HCT116 (cell line): Measurements from ENCODE around the gene ZFP92. TPM values are rescaled to one million over a fixed set of nuclear protein-coding genes. Genes with fewer than 3 reads are reported as not detected.

Source experiments
- ATAC-seq: fragments of 200-7000 bp; cut with Tn5 transposase; 2 replicates; pipeline ENCODE4 v1.9.1; 2020; ENCODE audit warnings: mild to moderate bottlenecking, moderate library complexity
- BruUV-seq: library from RNA; stranded (reverse); fragments of 400-500 nt; replicated peaks from 2 replicates; lab custom pipeline; 2021; lab: Mats Ljungman, UMichigan
- CTCF ChIA-PET: fragments of 300-600 bp; sonication (Branson Sonifier 250); formaldehyde crosslinking; loops from one replicate; lab custom pipeline; 2021; ENCODE audit warnings: antibody characterized with exemption; lab: Charles Lee
- POLR2A ChIA-PET: fragments of 300-600, 350-600 bp; sonication (Branson Sonifier 250); formaldehyde crosslinking; loops from one replicate; lab custom pipeline; 2021; ENCODE audit warnings: antibody characterized with exemption; lab: Charles Lee
- RAD21 ChIA-PET, 2 experiments: fragments of 300-600 bp; sonication (Branson Sonifier 250); formaldehyde crosslinking; loops; one replicate each; lab custom pipeline; 2023; ENCODE audit warnings: low total read pairs in 2 of 2; ENCODE audit not compliant: uncharacterized antibody in 2 of 2, unreplicated experiment in 2 of 2, low non-redundant PET in 1 of 2; lab: Charles Lee
- DNase-seq: peaks from one replicate; pipeline ENCODE4 v3.0.0-alpha.2; 2010; ENCODE audit warnings: low read depth, low spot score
- H2AFZ ChIP-seq: fragments of 200-600 bp; shearing (Covaris generic), sonication (generic); 2 replicates; pipeline ENCODE4 v1.6.1; 2017; ENCODE audit warnings: low read depth, mixed run types, mixed read lengths, antibody characterized with exemption, low read length; ENCODE audit not compliant: poor library complexity, severe bottlenecking
- H3K27ac ChIP-seq: 2 replicates; pipeline ENCODE4 v1.5.1; 2012; ENCODE audit warnings: low read depth, low read length
- H3K27me3 ChIP-seq: fragments of 200-600 bp; sonication (generic); 2 replicates; pipeline ENCODE4 v1.6.1; 2016; ENCODE audit warnings: mixed run types, low read length, mixed read lengths; ENCODE audit not compliant: insufficient read depth
- H3K36me3 ChIP-seq, 2 experiments: fragments of 200-500 bp in 1 of 2; fragments of 200-600 bp in 1 of 2; sonication (Bioruptor generic) in 1 of 2; sonication (generic) in 1 of 2; 2 replicates each; pipeline versions ENCODE4 v1.5.1 to v1.6.1; 2014 to 2016; ENCODE audit warnings: low read length in 2 of 2, inconsistent platforms in 1 of 2, mixed read lengths in 1 of 2, mixed run types in 1 of 2; ENCODE audit not compliant: insufficient read depth in 2 of 2, control insufficient read depth in 1 of 2
- H3K4me1 ChIP-seq, 2 experiments: fragments of 200-600 bp in 1 of 2; sonication (generic) in 1 of 2; 2 replicates each; pipeline versions ENCODE4 v1.5.1 to v1.6.1; 2012 to 2017; ENCODE audit warnings: low read length in 2 of 2, inconsistent platforms in 1 of 2, mild to moderate bottlenecking in 1 of 2, mixed read lengths in 1 of 2, mixed run types in 1 of 2, moderate library complexity in 1 of 2; ENCODE audit not compliant: insufficient read depth in 2 of 2, control insufficient read depth in 1 of 2
- H3K4me2 ChIP-seq: fragments of 200-600 bp; sonication (generic); 2 replicates; pipeline ENCODE4 v1.6.1; 2017; ENCODE audit warnings: mixed run types, low read length, mixed read lengths
- H3K4me3 ChIP-seq, 2 experiments: fragments of 200-600 bp in 1 of 2; sonication (generic) in 1 of 2; replicated peaks in 1 of 2; 2 replicates each; pipeline ENCODE4 v1.5.1; 2011 to 2016; ENCODE audit warnings: low read length in 2 of 2, control low read depth in 1 of 2, low read depth in 1 of 2, mild to moderate bottlenecking in 1 of 2, mixed read lengths in 1 of 2, mixed run types in 1 of 2
- H3K79me2 ChIP-seq: fragments of 200-600 bp; sonication (generic); 2 replicates; pipeline ENCODE4 v1.6.1; 2017; ENCODE audit warnings: mild to moderate bottlenecking, mixed run types, low read length, moderate library complexity, mixed read lengths; ENCODE audit not compliant: insufficient read depth
- H3K9ac ChIP-seq: fragments of 200-600 bp; sonication (generic); 2 replicates; pipeline ENCODE4 v1.6.1; 2016; ENCODE audit warnings: low read length, mixed read lengths
- H3K9me2 ChIP-seq: fragments of 200-600 bp; sonication (generic), shearing (Covaris generic); 2 replicates; pipeline ENCODE4 v1.6.1; 2017; ENCODE audit warnings: mixed run types, mild to moderate bottlenecking, moderate library complexity; ENCODE audit not compliant: insufficient read depth
- H3K9me3 ChIP-seq, 2 experiments: fragments of 200-500 bp in 1 of 2; fragments of 200-600 bp in 1 of 2; sonication (Bioruptor generic) in 1 of 2; sonication (generic) in 1 of 2; 2 replicates each; pipeline ENCODE4 v1.6.1; 2014 to 2017; ENCODE audit warnings: low read length in 2 of 2, mixed read lengths in 2 of 2, inconsistent platforms in 1 of 2, low read depth in 1 of 2, mild to moderate bottlenecking in 1 of 2, mixed run types in 1 of 2, moderate library complexity in 1 of 2; ENCODE audit not compliant: control insufficient read depth in 1 of 2, insufficient read depth in 1 of 2
- H4K20me1 ChIP-seq: fragments of 200-600 bp; sonication (generic), shearing (Covaris generic); 2 replicates; pipeline ENCODE4 v1.6.1; 2017; ENCODE audit warnings: mixed run types, mild to moderate bottlenecking, moderate library complexity; ENCODE audit not compliant: insufficient read depth
- CBX3 ChIP-seq: IDR thresholded peaks from 2 replicates; pipeline ENCODE4 v1.6.1; 2012; ENCODE audit warnings: low read depth
- CEBPB ChIP-seq: IDR thresholded peaks from 2 replicates; pipeline ENCODE4 v1.6.1; 2012; ENCODE audit warnings: low read depth
- EGR1 ChIP-seq: IDR thresholded peaks from 2 replicates; pipeline ENCODE4 v1.6.1; 2012; ENCODE audit warnings: low read depth
- ELF1 ChIP-seq: IDR thresholded peaks from 2 replicates; pipeline ENCODE4 v1.6.1; 2012; ENCODE audit warnings: low read depth, borderline replicate concordance
- EZH2 ChIP-seq: fragments of 200-600 bp; sonication (generic); IDR thresholded peaks from 2 replicates; pipeline ENCODE4 v1.6.1; 2017; ENCODE audit warnings: antibody characterized with exemption, mixed run types
- JUND ChIP-seq: IDR thresholded peaks from 2 replicates; pipeline ENCODE4 v1.6.1; 2012
- POLR2A ChIP-seq: IDR thresholded peaks from 2 replicates; pipeline ENCODE4 v1.7.0; 2011; ENCODE audit warnings: borderline replicate concordance; ENCODE audit not compliant: insufficient read depth, insufficient read length; ENCODE audit errors: extremely low read depth
- RAD21 ChIP-seq: IDR thresholded peaks from 2 replicates; pipeline ENCODE4 v1.6.1; 2012; ENCODE audit warnings: low read depth, mild to moderate bottlenecking
- SP1 ChIP-seq: IDR thresholded peaks from 2 replicates; pipeline ENCODE4 v1.6.1; 2012; ENCODE audit warnings: low read depth
- TCF7L2 ChIP-seq: IDR thresholded peaks from 2 replicates; pipeline ENCODE4 v1.7.0; 2011; ENCODE audit warnings: borderline replicate concordance, inconsistent platforms; ENCODE audit not compliant: insufficient read depth, insufficient read length; ENCODE audit errors: extremely low read depth
- YY1 ChIP-seq: IDR thresholded peaks from 2 replicates; pipeline ENCODE4 v1.6.1; 2011; ENCODE audit warnings: low read length, low read depth, moderate library complexity, mild to moderate bottlenecking; ENCODE audit not compliant: insufficient replicate concordance; ENCODE audit errors: extremely low read depth
- ZFX ChIP-seq: fragments of 450-650 bp; IDR thresholded peaks from 2 replicates; pipeline ENCODE4 v1.6.1; 2017
- ZNF274 ChIP-seq: fragments of 200-500 bp; sonication (Bioruptor generic); IDR thresholded peaks from 2 replicates; pipeline ENCODE4 v1.6.1; 2014; ENCODE audit warnings: mild to moderate bottlenecking, low read depth, low read length, inconsistent platforms
- intact Hi-C: fragments of 100-400 bp; cut with micrococcal nuclease; formaldehyde crosslinking; loops from 2 replicates; pipeline ENCODE4 v1.10.0; 2022
- total RNA-seq: library from RNA; stranded (reverse); gene quantifications from one replicate; pipeline ENCODE4 v1.2.1, GENCODE V29; 2021; ENCODE audit not compliant: unreplicated experiment
- TF ChIP-seq, protein P1 (sequence below), 3 experiments: fragments of 200-600 bp in 1 of 3; sonication (generic) in 1 of 3; IDR thresholded peaks in 2 of 3; conservative IDR thresholded peaks in 1 of 3; 2 replicates each; pipeline ENCODE4 v1.5.1; 2012 to 2017; ENCODE audit warnings: low read depth in 2 of 3, low read length in 2 of 3, antibody characterized with exemption in 1 of 3, borderline replicate concordance in 1 of 3, control low read depth in 1 of 3, mild to moderate bottlenecking in 1 of 3, mixed read lengths in 1 of 3, mixed run types in 1 of 3, moderate library complexity in 1 of 3; ENCODE audit not compliant: insufficient read depth in 1 of 3
- TF ChIP-seq, protein P2 (sequence below): IDR thresholded peaks from 2 replicates; pipeline ENCODE4 v1.6.1; 2011; ENCODE audit warnings: mild to moderate bottlenecking, low read length, moderate library complexity; ENCODE audit not compliant: insufficient replicate concordance; ENCODE audit errors: extremely low read depth
- TF ChIP-seq, protein P3 (sequence below): IDR thresholded peaks from 2 replicates; pipeline ENCODE4 v1.6.1; 2012

ZFP92 gene
- total RNA-seq, 1 experiment from 2014 or later = not detected

DNA sequence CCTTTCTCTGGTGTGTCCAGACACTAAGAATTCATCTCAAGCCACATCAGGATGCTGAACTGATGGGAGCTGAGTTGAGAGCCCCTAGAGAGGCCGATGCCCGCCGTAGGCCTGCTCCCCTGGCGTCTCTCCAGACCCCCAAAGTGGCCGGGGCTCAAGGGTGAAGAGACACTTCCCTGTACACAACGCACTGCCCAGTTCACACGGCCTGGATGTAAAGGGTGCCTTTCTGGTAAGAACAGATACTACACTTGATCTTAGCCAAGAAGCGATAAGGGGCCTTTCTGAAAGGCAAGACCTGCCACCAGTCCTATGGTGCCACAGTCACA, 39.6 kb downstream of the ZFP92 start:
- Histone ChIP-seq H4K20me1 (no peaks in the 10 kb centered on the region), H3K4me2 (no peak overlapping the region), H3K79me2 (no peaks in the 10 kb centered on the region), H3K36me3 (no peaks in the 10 kb centered on the region), H3K27ac (no peak overlapping the region), H3K9me3 (no peaks in the 10 kb centered on the region), H3K4me3 (no peak overlapping the region), H3K4me1 (no peaks in the 10 kb centered on the region), H3K9ac (no peak overlapping the region), H3K27me3 (no peaks in the 10 kb centered on the region), H2AFZ (no peak overlapping the region), H3K9me2 (no peaks in the 10 kb centered on the region)
- ATAC-seq = no peak
- no peak for TF ChIP-seq JUND
- CTCF ChIA-PET = no interaction called here
- RAD21 ChIA-PET = no interaction called here
- no TSS peak for BruUV-seq
- POLR2A ChIA-PET = no interaction called here
- intact Hi-C loops = no loop called here
- no peak for DNase-seq

DNA sequence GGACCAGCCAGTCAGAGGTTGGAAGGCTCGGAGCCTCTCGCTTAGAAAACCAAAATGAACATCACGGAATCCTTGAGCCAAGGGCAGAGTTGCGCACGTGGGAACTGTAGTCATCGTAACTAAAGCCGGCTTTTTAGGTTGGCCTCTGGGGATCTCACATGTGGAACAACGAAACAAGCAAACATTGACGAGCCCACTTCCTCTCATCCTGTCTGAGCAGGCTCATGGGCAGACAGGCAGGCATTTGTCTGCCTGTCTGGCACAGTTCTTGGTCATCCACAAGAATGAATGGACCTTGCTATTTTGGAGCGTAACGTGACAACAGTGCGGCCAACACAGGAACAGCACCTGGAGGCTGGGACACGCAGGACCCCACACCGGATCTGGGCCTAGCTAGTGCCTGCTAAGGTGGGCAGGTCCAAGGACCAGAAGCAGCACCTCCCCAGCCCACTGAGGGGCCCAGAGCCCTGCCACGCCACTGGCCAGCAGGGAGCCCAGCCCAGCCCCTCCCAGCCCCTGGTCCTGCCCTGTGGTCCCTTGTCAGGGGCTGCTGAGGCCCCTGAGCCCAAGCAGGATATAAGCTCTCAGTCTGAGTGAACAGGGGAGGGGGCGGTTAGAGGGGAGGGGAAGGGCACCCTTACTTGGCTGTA, 43.8 kb downstream of the ZFP92 start:
- RAD21 ChIA-PET = no interaction called here
- no peaks in the 10 kb centered on the region for H3K9me3 ChIP-seq
- H3K4me3 ChIP-seq = no peak overlapping the region
- DNase-seq (no peak), ATAC-seq (no peak)
- H3K79me2 ChIP-seq = no peaks in the 10 kb centered on the region
- no peaks in the 10 kb centered on the region for H3K9me2 ChIP-seq
- no TSS peak for BruUV-seq
- CTCF ChIA-PET = no interaction called here
- no peak overlapping the region for H3K27ac ChIP-seq
- POLR2A ChIA-PET = no interaction called here
- H2AFZ ChIP-seq = no peak overlapping the region
- no peaks in the 10 kb centered on the region for H4K20me1 ChIP-seq
- H3K4me2 ChIP-seq = no peak overlapping the region
- no peaks in the 10 kb centered on the region for H3K4me1 ChIP-seq
- intact Hi-C loops = no loop called here
- no peak for TF ChIP-seq POLR2A
- TF ChIP-seq ZNF274 = no peak
- no peak for TF ChIP-seq RAD21
- TF ChIP-seq, protein P1, sequence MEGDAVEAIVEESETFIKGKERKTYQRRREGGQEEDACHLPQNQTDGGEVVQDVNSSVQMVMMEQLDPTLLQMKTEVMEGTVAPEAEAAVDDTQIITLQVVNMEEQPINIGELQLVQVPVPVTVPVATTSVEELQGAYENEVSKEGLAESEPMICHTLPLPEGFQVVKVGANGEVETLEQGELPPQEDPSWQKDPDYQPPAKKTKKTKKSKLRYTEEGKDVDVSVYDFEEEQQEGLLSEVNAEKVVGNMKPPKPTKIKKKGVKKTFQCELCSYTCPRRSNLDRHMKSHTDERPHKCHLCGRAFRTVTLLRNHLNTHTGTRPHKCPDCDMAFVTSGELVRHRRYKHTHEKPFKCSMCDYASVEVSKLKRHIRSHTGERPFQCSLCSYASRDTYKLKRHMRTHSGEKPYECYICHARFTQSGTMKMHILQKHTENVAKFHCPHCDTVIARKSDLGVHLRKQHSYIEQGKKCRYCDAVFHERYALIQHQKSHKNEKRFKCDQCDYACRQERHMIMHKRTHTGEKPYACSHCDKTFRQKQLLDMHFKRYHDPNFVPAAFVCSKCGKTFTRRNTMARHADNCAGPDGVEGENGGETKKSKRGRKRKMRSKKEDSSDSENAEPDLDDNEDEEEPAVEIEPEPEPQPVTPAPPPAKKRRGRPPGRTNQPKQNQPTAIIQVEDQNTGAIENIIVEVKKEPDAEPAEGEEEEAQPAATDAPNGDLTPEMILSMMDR (IDR thresholded peaks at IDR 0.05 in 2 of 3, conservative IDR thresholded peaks at IDR 0.05 in 1 of 3; ENCODE audit: borderline replicate concordance in 1 of 3, insufficient read depth in 1 of 3, low read depth in 2 of 3, low read length in 2 of 3) = no peak
- no peak for TF ChIP-seq SP1
- TF ChIP-seq, protein P2, sequence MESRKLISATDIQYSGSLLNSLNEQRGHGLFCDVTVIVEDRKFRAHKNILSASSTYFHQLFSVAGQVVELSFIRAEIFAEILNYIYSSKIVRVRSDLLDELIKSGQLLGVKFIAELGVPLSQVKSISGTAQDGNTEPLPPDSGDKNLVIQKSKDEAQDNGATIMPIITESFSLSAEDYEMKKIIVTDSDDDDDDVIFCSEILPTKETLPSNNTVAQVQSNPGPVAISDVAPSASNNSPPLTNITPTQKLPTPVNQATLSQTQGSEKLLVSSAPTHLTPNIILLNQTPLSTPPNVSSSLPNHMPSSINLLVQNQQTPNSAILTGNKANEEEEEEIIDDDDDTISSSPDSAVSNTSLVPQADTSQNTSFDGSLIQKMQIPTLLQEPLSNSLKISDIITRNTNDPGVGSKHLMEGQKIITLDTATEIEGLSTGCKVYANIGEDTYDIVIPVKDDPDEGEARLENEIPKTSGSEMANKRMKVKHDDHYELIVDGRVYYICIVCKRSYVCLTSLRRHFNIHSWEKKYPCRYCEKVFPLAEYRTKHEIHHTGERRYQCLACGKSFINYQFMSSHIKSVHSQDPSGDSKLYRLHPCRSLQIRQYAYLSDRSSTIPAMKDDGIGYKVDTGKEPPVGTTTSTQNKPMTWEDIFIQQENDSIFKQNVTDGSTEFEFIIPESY = no peak
- no peak for TF ChIP-seq TCF7L2
- TF ChIP-seq CEBPB = no peak
- TF ChIP-seq ZFX = no peak
- TF ChIP-seq, protein P3, sequence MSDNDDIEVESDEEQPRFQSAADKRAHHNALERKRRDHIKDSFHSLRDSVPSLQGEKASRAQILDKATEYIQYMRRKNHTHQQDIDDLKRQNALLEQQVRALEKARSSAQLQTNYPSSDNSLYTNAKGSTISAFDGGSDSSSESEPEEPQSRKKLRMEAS = no peak
- TF ChIP-seq EGR1 = no peak
- TF ChIP-seq YY1 = no peak
- TF ChIP-seq ELF1 = no peak
- TF ChIP-seq CBX3 = no peak
- TF ChIP-seq EZH2 = no peak
- no peaks in the 10 kb centered on the region for H3K27me3 ChIP-seq
- H3K36me3 ChIP-seq = 0 out of 4 replicates have a peak, but pooled peaks cover 0 to 1% of the 10 kb centered on the region in 2 experiments
- no peak overlapping the region for H3K9ac ChIP-seq
